HG02938 (cell line): ENCODE measurements around the gene CMTM2.
"Not testable (repeated sequence)": the region's sequence is repeated elsewhere in the genome, so short reads cannot be mapped to it uniquely, and the experiment has no call there.

Experiments
- ATAC-seq: cut with Tn5 transposase; IDR thresholded peaks from one replicate; pipeline ENCODE4 v1.9.1; 2021; ENCODE audit warnings: mild to moderate bottlenecking, moderate library complexity; ENCODE audit not compliant: unreplicated experiment

The CMTM2 gene

GRCh38 chr16:66605177-66605978 lies 26.1 kb downstream of the CMTM2 start:
- peak; percentile 12 for ATAC-seq

GRCh38 chr16:66605979-66606751 lies 26.9 kb downstream of the CMTM2 start:
- ATAC-seq = peak; percentile 32

GRCh38 chr16:66608241-66609138 lies 29.2 kb downstream of the CMTM2 start:
- ATAC-seq = no peak

GRCh38 chr16:66609139-66609510 lies 29.9 kb downstream of the CMTM2 start:
- ATAC-seq = no peak

GRCh38 chr16:66610111-66610820 lies 31.0 kb downstream of the CMTM2 start:
- ATAC-seq = no peak

GRCh38 chr16:66611911-66612310 lies 32.6 kb downstream of the CMTM2 start:
- ATAC-seq = not testable (repeated sequence)

GRCh38 chr16:66612422-66612821 lies 33.2 kb downstream of the CMTM2 start:
- no peak for ATAC-seq

GRCh38 chr16:66614161-66614802 lies 35.0 kb downstream of the CMTM2 start:
- ATAC-seq = no peak

- no peak for ATAC-seq
Observed at GRCh38 chr16:66616169-66616568, 36.9 kb downstream of the CMTM2 start.

- ATAC-seq = no peak
Observed at GRCh38 chr16:66616592-66616991, 37.3 kb downstream of the CMTM2 start.

- no peak for ATAC-seq
Observed at GRCh38 chr16:66617010-66617434, 37.8 kb downstream of the CMTM2 start.

- ATAC-seq = no peak
Observed at GRCh38 chr16:66617728-66618127, 38.5 kb downstream of the CMTM2 start.

GRCh38 chr16:66618588-66619375 lies 39.5 kb downstream of the CMTM2 start:
- no peak for ATAC-seq

- ATAC-seq = peak; percentile 44
Observed at GRCh38 chr16:66619534-66620428, 40.5 kb downstream of the CMTM2 start.

- ATAC-seq = no peak
Observed at GRCh38 chr16:66620429-66620795, 41.1 kb downstream of the CMTM2 start.

- no peak for ATAC-seq
Observed at GRCh38 chr16:66621973-66622372, 42.7 kb downstream of the CMTM2 start.

- no peak for ATAC-seq
Observed at GRCh38 chr16:66622863-66623262, 43.6 kb downstream of the CMTM2 start.

- no peak for ATAC-seq
Observed at GRCh38 chr16:66623755-66624154, 44.5 kb downstream of the CMTM2 start.
